ENCODE data around the gene ITGB7. TPM values are rescaled to one million over a fixed set of nuclear protein-coding genes. Genes with fewer than 3 reads are reported as not detected.

ITGB7 gene
- total and polyA plus RNA-seq, 9 of the 15 experiments (the other 6 are each of a cell fraction or from before 2014, with no cell fraction given): 0.06 to 2.0 (median 0.67) TPM

- TF ChIP-seq REST (IDR thresholded peaks at IDR 0.05; ENCODE audit: borderline replicate concordance) (no peak), REST (CRISPR knock-in tag; IDR thresholded peaks at IDR 0.05; ENCODE audit: low read depth) (no peak), KHSRP (IDR thresholded peaks at IDR 0.05) (no peak), BRD9 (IDR thresholded peaks at IDR 0.05; ENCODE audit: low read depth, partially characterized antibody) (no peak), ILF3 (IDR thresholded peaks at IDR 0.05; ENCODE audit: borderline replicate concordance) (no peak), BCL6 (CRISPR knock-in tag; IDR thresholded peaks at IDR 0.05) (no peak), PTBP1 (IDR thresholded peaks at IDR 0.05; ENCODE audit: low read depth, low read length) (no peak), ARID1B (IDR thresholded peaks at IDR 0.05) (no peak), ZBTB40 (IDR thresholded peaks at IDR 0.05) (no peak), ZBTB40 (CRISPR knock-in tag; IDR thresholded peaks at IDR 0.05) (no peak), SOX6 (IDR thresholded peaks at IDR 0.05) (no peak), NR2C1 (IDR thresholded peaks at IDR 0.05) (no peak), NR2C1 (tag; IDR thresholded peaks at IDR 0.05) (no peak)
Measured at GRCh38 chr12:53219956-53220693, 13.1 kb upstream of the ITGB7 start (continued).
